LNCAP (cell line): ENCODE data around the gene ELAVL2.

Source experiments
- CTCF ChIP-seq: fragments of 450-650 bp; IDR thresholded peaks from 2 replicates; pipeline ENCODE4 v1.5.1; 2017; ENCODE audit warnings: mild to moderate bottlenecking

The ELAVL2 gene

GRCh38 chr9:23700359-23700758, 125.7 kb downstream of the ELAVL2 start:
- TF ChIP-seq CTCF = no peak

DNA sequence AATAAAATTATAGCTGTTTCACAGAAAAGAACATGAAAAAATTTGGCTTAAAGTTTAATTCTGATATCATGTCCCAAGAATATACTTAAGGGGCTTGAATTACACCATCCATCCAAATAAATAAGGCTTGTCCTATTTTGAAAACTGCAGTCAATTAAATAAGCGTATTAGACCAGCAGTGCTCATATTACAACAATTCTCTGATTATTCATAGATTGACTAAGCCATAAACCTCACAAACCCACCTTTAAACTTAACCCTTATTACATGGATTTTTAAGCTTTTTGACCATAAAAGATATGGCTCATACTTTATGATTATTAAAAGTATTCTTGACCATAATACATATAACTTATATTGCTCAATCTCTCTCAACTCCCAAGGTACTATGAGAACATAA, 127.9 kb downstream of the ELAVL2 start:
- TF ChIP-seq CTCF = no peak

DNA sequence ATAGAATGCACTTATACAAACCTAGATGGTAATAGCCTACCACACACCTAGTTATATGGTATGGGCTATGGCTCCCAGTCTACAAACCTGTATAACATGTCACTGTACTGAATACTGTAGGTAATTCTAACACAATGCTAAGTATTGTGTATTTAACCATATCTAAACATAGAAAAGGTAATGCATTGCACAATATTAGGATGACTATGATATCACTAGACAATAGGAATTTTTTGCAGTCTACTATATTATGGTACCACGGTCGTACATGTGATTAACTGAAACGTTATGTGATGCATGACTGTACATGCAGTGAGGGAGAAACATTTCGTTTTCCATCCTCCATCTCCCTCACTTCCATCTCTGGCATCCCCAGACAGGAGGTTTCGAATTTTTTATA, 130.5 kb downstream of the ELAVL2 start:
- TF ChIP-seq CTCF = no peak

DNA sequence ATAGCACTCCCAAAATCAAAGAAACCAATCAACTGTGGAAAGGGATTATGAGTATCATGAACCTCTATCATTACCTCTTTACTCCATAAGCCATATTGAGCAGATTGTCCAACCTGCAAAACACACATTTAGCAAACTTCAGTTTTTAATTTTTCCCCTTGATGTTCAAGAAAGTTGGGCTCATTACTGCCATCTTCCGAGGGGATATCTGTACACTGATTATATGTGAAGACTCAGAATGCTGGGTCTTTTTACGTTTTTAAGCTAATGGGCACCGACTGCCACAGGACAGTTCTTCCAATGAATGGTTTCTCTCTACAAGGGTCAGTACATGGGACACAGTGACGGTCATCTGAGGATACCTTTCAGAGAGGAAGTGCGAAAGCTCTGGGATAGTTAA, 132.7 kb downstream of the ELAVL2 start:
- TF ChIP-seq CTCF = peak; percentile 39; the same call in 1 of the 2 replicates

- no peak for TF ChIP-seq CTCF
These were observed 139.1 kb downstream of the ELAVL2 start for GRCh38 chr9:23686896-23687295.

- no peak for TF ChIP-seq CTCF
These were observed 139.8 kb downstream of the ELAVL2 start for GRCh38 chr9:23686257-23686656.

- TF ChIP-seq CTCF = no peak
These were observed 142.4 kb downstream of the ELAVL2 start for GRCh38 chr9:23683611-23684061.

DNA sequence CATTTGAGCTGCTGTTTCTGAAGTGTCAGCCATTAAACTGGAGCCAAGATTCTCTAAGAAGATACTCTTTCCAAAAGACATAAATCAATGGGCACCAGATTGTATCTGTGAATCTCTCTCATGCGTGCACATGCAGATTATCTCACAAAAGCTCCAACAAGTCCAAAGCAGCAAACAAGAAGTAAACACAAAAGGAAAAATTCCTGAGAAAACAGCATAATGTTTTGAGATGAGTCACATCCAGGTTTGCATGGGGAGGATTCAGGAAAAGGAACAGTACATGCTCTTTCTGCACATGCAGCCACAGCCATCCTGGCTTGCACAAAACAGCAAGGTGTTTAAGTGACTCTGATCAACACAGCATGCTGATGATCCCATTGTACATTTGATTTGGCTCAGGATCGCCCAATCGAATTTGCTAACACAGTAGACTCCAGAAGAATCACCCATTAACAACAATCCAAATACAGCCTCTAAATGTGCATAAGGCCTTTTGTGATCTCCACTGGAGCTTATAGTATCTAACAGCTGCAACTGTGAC, 143.1 kb downstream of the ELAVL2 start:
- TF ChIP-seq CTCF = no peak
